Measurements from ENCODE around the gene CCDC170.
"Not testable (repeated sequence)": the region's sequence is repeated elsewhere in the genome, so short reads cannot be mapped to it uniquely, and the experiment has no call there.

The CCDC170 gene, protein sequence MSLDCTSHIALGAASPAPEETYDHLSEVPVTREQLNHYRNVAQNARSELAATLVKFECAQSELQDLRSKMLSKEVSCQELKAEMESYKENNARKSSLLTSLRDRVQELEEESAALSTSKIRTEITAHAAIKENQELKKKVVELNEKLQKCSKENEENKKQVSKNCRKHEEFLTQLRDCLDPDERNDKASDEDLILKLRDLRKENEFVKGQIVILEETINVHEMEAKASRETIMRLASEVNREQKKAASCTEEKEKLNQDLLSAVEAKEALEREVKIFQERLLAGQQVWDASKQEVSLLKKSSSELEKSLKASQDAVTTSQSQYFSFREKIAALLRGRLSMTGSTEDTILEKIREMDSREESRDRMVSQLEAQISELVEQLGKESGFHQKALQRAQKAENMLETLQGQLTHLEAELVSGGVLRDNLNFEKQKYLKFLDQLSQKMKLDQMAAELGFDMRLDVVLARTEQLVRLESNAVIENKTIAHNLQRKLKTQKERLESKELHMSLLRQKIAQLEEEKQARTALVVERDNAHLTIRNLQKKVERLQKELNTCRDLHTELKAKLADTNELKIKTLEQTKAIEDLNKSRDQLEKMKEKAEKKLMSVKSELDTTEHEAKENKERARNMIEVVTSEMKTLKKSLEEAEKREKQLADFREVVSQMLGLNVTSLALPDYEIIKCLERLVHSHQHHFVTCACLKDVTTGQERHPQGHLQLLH

DNA sequence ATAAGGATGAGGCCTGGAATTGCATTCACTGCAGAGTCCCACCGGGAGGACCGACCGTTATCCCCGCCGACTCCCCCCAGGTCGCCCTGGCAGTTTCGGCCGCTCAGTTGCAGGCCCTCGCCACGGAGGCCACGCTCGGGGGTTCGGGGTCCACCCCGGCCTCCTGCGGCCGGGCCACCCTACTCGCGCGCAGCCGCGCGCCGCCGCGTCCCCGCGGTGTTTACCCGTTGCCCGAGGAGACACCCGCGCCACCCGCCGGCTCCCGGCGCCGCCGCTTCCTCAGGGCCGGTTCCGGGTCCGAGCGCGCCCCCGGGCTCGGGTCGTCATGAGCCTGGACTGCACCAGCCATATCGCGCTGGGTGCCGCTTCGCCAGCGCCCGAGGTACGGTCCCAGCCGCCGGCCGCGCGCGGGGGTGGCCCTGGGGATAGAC lies at the start of gene CCDC170:
CCDC170 (plus strand) TSS at position 214 of the 431 bp plus-strand sequence; CDS start at position 326, 112 bp downstream.
- DNase-seq: peak; percentile 55

DNA sequence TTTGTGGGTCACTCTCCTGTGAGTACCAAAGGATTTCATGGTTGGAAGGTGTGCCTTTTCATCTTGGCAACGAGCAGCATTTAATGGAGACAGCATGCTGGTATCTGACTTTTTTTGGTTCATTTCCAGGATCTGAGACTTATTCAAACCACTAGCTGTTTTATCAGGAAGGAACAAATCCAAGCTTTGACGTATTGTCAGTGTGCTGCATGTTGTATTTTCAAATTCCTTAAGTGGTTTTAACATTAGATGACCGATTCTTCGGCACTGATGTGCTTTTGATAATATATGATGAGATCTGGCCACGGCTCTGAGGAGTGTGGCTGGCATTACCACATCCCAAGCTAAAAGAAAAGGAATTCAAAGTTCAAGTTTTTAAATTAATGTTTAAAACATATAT lies 48.3 kb upstream of the CCDC170 start:
- DNase-seq: no peak

DNA sequence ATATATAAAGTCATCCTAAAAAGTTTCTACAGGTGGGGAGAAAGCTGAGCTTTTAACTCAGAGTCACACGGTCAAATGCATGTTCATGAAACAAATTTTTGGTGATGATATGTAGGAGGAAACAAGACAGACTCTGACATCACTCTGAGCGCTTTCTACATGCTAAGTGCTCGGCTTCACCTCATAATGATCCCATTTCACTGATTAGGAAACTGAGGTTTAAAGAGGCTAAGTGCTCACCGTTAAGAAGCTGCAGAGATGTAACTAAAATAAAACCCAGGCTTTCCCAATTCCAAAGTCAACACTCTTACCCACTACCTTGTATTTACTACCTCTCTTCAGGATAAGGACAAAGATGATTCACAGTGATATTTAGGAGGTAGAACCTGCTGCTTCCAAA lies 46.6 kb upstream of the CCDC170 start:
- no peak for DNase-seq

DNA sequence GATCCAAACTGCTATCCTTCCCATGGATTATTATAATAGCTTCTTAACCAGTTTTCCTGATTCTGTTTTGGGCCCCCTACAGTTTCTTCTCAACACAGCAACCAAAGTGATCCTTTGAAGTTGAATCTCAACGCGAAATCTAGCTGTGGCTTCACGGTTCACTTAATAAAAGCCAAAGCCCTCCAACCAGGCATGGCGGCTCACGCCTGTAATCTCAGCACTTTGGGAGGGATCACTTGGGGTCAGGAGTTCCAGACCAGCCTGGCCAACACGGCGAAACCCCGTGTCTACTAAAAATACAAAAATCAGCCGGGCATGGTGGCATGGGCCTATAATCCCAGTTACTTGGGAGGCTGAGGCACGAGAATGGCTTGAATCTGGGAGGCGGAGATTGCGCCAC lies 45.2 kb upstream of the CCDC170 start:
- no peak for DNase-seq

DNA sequence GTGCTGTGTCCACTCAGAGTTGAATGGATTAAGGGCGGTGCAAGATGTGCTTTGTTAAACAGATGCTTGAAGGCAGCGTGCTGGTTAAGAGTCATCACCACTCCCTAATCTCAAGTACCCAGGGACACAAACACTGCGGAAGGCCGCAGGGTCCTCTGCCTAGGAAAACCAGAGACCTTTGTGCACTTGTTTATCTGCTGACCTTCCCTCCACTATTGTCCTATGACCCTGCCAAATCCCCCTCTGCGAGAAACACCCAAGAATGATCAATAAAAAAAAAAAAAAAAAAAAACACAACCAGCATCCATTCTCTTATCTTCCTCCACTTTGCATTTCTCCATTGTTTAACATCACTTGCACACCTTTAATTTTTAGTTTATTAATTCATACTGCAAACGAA lies 42.9 kb upstream of the CCDC170 start:
- DNase-seq: not testable (repeated sequence)

DNA sequence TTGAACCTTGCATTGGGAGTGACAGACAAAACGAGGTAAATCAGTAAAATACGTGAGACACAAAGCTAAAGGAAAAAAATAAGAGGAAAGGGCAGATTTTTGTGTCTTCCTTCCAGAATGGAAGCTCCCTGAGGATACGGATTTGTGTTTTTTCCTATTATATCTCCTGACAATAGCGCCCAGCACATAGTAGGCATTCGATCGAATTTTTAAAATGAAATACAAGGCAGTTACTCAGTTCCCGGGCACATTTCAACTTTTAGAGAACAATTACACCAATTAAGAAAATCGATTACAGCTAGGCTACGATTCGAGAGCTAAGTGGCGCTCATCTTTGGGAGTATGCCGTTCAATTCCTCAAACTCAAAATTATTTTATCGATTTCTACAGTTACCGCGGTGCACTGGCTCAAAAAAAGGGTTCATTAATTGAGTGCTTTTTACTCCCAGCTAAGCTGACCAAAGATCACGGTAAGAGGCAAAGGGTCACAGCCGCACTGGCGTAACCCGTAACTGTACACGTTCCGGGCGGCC lies 42.3 kb upstream of the CCDC170 start:
- peak; percentile 54 for DNase-seq

DNA sequence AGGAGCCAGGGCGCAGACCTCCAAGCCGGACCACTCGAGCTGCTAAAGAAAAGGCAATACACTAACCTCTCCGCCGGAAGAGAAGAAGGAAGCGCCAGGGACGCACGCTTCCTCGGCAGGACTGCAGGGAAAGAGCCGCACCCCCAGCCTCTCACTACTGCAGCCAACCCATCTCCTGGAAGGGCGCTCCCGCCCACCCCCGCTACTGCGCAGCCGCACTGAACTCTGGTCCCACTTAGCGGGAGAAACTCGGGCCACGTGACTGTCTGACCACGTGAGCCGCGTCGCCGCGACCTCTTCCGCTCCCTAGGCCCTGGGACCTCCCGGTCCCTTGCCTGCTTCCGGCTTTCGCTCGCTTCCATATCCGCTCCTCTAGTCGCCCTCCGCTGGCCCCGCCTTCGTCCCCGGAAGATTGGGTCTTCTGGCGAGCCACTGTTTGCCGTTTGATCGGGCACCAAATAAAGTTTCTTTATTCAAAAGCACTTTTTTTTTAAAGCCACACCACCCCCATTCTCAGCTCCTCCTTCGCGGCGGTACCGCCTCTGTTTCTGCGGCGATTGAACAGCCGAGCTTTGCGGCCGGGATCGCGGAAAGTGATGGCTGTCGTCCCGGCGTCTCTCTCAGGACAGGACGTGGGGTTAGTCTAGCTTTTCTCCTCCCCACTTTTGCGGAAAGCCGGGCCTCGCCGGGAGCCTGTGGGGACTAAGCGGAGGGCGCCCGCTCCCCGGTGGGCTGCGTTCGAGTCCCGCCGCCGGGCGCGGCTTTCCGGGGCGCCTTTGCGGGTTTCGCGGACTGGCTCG lies 41.7 kb upstream of the CCDC170 start, which contains the start of gene RMND1:
RMND1 (minus strand) TSS at position 177 of the 800 bp plus-strand sequence. CDS start 6,315 bp downstream, outside the sequence.
- DNase-seq: peak; percentile 100

DNA sequence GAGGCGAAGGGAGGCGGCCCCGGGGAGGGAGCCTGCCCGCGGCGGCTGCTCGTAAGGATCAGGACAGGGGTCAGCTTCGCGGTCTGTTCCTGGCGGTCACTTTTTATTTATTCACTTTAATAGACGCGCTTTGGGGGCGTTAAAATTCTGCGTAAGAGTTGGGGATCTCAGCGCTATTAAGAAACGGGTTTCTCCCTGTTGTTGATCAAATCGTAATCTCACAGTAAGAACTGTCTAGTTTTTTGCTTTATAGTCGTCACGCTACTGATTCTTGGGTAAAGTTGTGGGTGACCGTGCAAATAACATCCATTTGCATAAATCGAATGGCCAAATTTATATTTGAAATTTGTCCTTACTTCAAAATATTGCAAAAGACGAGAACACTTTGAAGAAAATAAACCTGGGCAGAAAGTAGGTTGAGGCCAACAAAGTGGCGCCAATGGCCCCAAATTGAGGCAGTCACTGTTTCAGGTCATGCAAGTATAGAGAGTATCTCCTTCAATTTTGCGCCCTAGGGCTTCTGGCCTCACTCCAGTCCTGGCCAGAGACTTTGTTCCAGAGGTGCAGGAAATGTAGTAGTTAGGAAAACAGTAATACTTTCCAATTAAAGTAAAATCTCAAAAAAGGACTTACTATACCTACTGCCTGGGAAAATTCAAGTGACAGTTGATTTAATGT lies 40.9 kb upstream of the CCDC170 start:
- peak; percentile 47 for DNase-seq

DNA sequence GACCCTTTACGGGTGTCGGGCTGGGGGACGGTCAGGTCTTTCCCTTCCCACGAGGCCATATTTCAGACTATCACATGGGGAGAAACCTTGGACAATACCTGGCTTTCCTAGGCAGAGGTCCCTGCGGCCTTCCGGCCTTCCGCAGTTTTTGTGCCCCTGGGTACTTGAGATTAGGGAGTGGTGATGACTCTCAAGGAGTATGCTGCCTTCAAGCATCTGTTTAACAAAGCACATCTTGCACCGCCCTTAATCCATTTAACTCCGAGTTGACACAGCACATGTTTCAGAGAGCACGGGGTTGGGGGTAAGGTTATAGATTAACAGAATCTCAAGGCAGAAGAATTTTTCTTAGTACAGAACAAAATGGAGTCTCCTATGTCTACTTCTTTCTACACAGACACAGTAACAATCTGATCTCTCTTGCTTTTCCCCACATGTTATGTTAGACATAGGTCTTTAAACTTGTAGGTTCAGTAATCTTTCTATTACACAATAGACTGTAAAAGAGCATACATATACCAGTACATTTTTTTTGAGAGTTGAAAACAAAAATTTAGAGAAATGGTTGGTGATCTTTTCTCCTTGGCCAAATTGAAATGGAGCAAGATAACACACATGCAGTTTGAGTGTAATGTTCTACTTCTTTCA lies 37.9 kb upstream of the CCDC170 start:
- not testable (repeated sequence) for DNase-seq

DNA sequence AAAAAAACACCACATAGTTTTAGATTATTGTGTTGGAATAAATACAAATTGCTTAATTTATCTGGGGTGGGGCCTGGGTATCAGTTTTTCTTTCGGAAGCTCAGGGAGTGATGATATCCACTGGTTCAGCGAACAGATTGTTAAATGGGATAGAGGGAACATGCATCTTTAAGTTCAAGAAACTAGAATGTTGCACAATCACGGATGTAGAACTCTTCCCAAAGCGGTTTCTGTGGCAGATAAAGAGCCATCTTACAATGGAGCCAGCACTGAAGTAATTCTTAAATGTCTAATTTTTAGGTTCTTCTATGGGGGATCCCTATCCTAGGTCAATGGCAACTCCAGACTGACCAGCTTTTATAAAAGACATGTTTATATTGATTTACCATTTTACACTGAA lies 32.1 kb upstream of the CCDC170 start:
- no peak for DNase-seq

DNA sequence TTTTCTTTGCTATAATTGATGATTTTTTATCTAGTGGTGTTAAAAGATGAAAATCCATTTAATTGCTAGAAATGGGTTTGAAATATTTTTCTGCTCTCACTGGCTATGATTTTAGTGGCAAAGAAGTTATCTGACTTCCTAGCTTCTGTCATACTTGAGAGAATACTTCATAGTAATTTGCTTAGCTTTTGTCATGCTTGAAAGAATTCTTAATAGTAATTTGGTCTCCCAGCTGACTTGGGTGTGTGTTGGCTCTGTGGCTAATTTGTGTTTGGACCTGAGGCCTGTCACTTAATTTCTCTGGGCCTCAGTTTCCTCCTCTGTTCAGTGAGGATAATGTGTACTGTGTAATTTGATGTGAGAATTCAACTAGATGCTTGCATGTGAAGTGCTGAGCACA lies 29.1 kb upstream of the CCDC170 start:
- no peak for DNase-seq

DNA sequence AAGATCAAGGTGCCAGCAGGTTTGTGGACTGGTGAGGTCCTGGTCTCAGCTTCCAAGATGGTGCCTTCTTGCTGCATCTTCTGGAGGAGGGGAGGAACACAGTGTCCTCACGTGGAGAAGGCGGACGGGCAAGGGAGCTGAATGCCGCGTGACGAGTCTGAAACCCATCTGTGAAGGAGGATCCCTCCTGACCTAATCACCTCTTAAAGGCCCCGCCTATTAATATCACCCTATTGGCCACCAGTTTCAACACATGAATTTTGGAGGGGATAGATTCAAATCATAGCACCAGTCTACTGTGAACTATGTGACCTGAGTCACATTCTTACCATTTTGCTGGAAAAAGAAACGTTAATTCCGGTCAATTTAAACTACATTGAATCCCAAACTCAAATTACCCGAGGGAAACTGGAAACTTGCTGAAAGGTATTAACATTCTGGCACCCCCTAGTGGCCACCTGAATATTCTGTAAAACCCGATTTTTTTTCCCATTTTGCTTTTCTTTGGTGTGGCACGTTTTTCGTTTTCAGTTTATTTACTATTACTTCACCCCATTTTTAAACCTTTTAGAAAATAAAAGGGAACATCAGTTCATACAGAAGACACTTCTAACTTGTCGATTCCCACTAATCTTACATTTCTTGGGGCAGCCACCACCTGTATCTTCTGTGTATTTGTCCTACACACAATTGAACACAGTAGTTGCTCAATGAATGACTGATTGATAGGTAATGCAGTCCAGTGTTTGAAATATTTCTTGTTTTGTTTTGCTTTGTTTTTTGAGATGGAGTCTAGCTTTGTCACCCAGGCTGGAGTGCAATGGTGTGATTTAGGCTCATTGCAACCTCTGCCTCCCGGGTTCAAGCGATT lies 17.9 kb upstream of the CCDC170 start:
- peak; percentile 70 for DNase-seq

DNA sequence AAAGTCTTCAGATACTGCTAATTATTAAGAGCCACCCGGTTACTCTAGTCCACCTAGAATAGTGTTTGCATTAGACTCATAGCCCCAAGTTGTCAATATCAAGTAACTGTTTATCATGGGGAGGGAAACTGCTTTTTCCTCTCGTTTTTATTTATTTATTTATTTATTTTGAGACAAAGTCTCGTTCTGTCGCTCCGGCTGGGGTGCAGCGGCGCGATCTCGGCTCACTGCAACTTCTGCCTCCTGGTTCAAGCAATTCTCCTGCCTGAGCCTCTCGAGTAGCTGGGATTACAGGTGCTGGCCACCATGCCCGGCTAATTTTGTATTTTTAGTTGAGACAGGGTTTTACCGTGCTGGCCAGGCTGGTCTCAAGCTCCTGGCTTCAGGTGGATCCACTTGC lies 16.1 kb upstream of the CCDC170 start:
- DNase-seq: no peak

DNA sequence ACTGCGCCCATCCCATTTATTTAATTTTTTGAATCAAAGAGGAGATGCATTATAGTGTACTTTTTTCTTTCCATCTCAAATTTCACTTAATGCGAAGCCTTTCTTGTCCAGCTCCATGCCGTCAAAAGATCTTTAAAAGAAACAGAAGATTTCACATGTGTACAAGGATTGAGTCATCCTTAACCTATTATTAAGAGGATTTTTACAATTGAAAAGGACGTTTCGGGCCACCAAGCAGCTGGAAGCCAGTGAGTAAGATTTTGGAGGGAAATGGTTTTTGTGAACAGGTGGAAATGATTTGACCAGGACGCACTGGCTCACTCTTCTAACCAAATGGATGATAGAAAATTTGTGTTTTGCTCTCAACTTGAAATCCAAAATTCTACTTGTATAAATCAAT lies 15.1 kb upstream of the CCDC170 start:
- DNase-seq: no peak

DNA sequence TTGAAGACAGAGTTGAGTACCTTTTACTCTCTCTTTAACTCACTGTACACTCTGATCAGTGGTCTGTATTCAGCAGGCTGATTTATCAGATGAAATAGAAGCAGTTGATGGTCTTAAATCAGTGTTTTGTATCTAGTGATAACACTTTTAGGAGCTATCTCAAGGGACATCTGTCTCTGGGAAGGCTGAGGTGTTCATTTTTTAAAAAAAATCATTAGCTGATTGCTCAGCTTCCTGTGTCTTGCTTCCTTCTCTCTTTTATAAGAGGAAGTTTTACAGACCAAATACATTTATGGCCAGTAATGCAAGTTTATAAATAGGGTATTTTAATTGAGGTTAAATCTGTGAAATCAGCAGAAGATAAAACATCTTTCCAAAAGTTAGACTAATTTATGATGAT lies 12.0 kb upstream of the CCDC170 start:
- DNase-seq: no peak

DNA sequence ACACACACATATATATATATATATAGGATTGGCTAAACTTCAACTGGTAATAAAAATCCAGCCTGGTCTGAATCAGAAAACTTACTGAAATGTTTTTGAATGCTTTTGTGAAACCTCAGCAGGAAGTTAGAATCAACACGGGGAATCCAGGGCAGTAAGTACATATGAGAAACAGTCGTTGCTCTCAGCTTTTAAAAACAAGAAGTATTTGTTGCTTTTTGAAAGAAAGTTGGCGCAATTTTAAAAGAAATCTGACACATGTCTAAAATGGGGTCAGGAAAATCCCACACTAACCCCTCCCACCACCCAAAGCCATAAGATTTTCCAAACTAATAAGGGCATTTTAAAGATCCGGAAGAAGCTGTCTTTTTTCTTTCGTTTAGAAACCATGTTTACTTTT lies 11.5 kb upstream of the CCDC170 start:
- no peak for DNase-seq

DNA sequence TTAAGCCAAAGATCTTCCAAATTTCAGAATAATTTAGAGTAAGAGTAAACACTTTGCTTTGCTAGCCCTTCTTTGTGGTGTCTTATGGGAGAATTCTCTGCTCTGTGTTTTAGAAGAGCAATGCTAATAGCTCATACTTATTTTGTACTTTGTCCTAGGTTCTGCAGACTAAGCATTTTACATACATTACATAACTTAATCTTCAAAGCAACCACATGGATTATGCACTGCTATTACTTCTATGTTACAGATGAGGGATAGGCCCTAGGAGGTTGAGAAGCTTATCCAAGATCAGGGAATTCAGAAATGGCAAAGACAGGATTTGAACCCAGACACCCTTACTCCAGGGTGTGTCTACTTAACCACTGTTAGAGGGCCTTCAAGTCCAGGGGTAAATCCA lies 9.8 kb upstream of the CCDC170 start:
- DNase-seq: no peak

DNA sequence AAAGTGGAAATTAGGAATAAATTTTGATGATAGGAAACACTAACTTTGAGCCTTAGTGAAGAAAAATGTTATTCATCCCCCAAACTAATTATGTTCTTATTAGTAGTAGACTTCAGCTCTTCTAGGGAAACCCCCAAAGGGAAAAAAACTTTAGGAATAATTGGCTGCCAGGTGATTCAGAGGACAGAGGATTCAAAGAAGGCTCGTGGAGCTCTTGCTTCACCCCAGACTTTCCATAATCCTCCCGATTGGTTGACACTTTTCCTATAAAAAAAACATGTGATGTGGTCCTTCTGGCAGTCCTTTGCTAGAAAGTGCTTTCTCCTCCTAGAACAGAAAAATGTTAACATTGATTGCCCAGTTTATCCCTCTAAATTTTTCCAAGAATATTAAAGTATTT lies 5.6 kb upstream of the CCDC170 start:
- no peak for DNase-seq

DNA sequence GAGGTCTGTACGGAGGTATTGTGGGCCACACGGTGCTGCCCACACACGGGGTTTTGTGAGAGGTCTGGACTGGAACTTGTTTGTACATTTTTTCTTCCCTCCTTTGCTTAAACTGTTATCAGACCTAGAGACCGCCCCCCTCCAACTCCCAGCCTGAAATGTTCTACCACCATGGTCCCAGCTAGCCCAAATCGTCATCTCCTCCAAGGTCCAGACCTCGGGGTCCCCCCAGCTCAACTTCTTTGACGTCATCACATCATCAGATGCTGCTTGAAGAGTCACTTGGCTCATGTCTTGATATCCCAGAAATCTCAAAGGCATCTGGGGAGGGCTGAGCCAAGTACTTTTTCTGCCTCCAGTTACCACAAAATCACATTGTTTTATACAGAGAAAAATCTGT lies 2.8 kb upstream of the CCDC170 start:
- no peak for DNase-seq

DNA sequence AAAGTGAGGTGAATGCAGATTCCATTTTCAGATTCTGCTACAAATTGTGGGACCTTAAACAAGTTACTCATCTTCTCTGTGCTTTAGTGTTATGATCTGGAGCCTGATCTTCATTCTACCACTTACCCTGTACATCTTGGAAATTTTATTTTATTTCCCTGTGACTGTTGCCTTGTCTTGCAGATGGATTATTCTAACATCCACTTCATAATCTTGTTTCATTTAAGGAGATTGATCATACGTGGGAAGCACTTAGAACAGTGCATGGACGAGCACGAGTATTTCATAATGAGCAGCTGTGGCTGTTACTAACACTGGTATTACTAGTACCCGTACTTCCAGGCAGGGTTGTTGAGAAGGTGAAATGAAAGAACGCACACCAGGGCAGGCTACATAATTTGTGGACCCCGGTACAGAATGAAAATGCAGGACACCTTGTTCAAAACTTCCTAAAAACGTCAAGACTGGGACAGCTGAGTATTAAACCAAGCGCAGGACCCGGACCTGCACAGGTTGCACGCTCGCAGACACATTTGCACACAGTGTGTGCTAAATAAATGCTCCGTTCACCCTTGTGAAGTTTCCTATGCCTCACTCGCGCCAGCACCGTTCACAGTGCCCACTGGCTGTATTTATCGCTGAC lies 535 bp upstream of the CCDC170 start:
- DNase-seq: no peak

Data from NCI-H146 (cell line).